ENCODE results near the gene AP3S1.
A peak's percentile ranks its signal among the peaks of the same experiment; 100 is the strongest.

AP3S1 gene

DNA sequence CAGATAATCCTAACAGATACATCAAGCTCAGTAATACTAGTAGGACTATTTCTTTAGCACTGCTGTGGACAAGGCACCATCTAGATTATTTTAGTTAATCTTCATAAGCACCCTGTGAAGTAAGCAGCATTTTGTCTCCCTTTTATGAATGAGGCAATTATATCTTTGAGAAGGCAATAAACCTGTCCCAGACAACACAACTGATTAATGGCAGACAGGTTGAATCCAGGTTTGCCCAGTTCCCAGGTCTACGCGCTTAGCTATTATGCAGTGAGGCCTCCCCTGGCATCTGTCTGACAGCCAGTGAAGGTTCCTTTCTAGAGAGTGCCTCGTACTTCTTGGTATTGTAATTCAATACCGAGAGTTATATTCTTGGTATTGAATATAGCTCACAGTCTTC lies 110.9 kb downstream of the AP3S1 start:
- Mint-ChIP-seq H3K27ac (no peak overlapping the region), H3K27me3 (peaks cover 20% of the 10 kb centered on the region), H3K9me3 (no peaks in the 10 kb centered on the region), H3K4me1 (ENCODE audit: low read depth) (no peaks in the 10 kb centered on the region), H3K36me3 (ENCODE audit: low read depth) (no peaks in the 10 kb centered on the region), H3K4me3 (no peak overlapping the region)
- no peak for DNase-seq

DNA sequence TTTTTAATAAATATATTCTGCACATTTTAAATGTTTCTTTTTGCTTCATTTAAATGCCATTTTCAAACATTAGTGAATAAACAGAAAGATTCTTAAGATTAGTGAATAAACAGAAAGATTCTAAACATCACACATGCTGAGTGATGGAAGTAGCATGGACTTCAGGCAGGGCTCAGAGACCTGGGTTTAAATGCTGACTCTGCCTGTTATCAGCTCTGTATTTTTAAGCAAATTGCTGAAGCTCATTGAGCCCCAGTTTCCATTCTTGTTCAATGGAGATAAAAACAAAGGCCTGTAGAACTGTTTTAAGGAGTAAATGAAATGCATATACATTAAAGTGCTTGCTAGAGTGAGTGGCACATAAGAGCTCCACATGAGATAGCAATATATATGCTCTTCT lies 112.4 kb downstream of the AP3S1 start:
- Mint-ChIP-seq H3K4me3 (no peak overlapping the region), H3K4me1 (ENCODE audit: low read depth) (no peaks in the 10 kb centered on the region), H3K36me3 (ENCODE audit: low read depth) (no peaks in the 10 kb centered on the region), H3K9me3 (no peaks in the 10 kb centered on the region), H3K27me3 (peaks cover 21% of the 10 kb centered on the region), H3K27ac (no peak overlapping the region)
- DNase-seq: no peak

DNA sequence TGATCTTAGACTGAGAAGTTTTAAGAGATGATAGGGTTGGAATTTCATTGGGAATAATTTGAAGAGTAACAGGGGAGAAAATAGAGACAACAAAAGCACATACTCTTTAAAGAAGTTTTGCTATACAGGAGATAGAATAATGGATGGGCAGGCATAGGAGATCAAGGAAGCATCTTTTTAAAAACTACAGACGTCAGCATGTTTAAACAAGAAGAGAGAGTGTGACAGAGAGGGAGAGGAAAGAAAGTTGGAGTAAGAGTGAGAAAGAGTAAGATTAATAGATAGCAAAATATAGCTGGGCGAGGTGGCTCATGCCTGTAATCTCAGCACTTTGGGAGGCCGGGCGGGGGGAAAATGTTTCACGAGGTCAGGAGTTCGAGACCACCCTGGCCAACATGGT lies 115.2 kb downstream of the AP3S1 start:
- H3K9me3 Mint-ChIP-seq: no peaks in the 10 kb centered on the region
- H3K27me3 Mint-ChIP-seq: peaks cover 38% of the 10 kb centered on the region
- no peak for DNase-seq
- H3K4me3 Mint-ChIP-seq: no peak overlapping the region
- H3K27ac Mint-ChIP-seq: no peak overlapping the region
- H3K36me3 Mint-ChIP-seq (ENCODE audit: low read depth): no peaks in the 10 kb centered on the region
- peaks cover 6% of the 10 kb centered on the region for H3K4me1 Mint-ChIP-seq (ENCODE audit: low read depth)

DNA sequence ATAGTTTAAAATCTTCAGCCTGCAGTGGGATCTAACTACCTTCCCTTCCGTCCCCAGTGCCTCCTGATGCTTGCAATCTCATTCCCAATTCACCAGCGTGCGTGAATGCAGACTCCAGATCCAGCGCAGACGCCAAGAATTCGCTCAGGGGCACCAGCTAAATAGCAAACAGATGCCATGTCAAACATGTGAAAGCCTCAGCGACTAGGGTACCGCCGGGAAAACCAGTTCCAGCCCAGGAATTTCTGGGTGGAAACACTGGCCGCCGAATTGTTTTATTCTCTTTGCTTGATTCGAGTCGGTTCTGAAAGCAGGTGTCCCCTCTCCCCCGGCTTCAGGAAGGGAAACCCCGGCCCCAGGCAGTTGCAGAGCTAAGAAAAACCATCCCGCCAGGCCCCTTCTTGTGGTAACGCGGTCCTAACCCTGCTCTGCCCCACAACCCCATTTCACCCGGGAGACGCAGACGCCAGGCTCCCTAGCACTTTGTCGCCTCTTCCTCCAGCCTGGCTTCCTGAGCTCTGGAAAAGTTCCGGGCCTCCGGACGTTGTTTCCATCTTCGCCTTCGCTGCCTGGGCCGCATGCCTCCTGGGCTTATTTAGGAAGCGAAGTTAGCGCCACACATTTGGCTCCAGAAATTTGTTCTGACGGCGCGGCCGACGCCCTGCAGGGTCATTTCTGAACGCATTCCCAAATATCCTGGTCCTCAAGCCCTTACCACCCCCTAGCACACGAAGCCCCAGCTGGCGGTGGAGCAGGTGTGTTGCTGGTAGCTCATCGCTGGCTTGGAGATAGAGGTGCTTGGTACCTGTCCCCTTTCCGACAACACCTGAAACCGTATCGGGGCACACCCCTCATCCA lies 119.9 kb downstream of the AP3S1 start:
- Mint-ChIP-seq H3K4me1 (ENCODE audit: low read depth) (peaks cover 15% of the 10 kb centered on the region), H3K27me3 (peaks cover 67% of the 10 kb centered on the region), H3K9me3 (no peaks in the 10 kb centered on the region), H3K4me3 (no peak overlapping the region), H3K27ac (no peak overlapping the region), H3K36me3 (ENCODE audit: low read depth) (no peaks in the 10 kb centered on the region)
- no peak for DNase-seq

DNA sequence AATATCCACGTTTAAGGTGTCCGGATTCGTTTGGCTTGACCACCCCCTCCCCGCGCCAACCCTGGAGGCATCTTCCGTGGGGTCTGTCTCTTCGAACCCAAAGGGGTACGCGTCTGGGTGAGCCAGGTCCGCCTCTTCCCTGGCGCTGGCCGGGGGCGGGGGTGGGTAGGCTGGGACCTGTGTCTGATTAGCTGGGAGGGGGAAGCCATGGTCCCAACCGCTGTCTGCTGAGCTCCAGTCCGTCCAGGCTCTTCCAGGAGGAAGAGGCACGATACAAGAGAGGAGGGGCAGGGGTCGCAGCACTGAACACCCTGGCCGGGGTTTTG lies 120.5 kb downstream of the AP3S1 start, which contains the start of gene LVRN:
LVRN (plus strand) TSS at position 237 of the 326 bp plus-strand sequence. CDS start 143 bp downstream, outside the sequence.
- Mint-ChIP-seq H3K4me3 (peak within 1 kb of the TSS; percentile 20), H3K9me3 (no peaks in the 10 kb centered on the region), H3K27ac (no peak within 1 kb of the TSS), H3K4me1 (ENCODE audit: low read depth) (peaks cover 15% of the 10 kb centered on the region), H3K27me3 (peaks cover 71% of the 10 kb centered on the region), H3K36me3 (ENCODE audit: low read depth) (no peaks in the 10 kb centered on the region)
- no peak for DNase-seq

DNA sequence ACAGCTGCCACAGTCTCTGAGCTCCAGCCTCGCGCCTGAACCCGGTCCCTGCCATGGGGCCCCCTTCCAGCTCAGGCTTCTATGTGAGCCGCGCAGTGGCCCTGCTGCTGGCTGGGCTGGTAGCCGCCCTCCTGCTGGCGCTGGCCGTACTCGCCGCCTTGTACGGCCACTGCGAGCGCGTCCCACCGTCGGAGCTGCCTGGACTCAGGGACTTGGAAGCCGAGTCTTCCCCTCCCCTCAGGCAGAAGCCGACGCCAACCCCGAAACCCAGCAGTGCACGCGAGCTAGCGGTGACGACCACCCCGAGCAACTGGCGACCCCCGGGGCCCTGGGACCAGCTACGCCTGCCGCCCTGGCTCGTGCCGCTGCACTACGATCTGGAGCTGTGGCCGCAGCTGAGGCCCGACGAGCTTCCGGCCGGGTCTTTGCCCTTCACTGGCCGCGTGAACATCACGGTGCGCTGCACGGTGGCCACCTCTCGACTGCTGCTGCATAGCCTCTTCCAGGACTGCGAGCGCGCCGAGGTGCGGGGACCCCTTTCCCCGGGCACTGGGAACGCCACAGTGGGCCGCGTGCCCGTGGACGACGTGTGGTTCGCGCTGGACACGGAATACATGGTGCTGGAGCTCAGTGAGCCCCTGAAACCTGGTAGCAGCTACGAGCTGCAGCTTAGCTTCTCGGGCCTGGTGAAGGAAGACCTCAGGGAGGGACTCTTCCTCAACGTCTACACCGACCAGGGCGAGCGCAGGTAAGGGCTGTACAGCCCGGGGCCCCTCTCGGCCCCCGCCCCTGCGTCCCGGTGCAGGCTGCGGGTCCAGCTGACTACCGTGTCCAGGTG lies 121.0 kb downstream of the AP3S1 start:
- Mint-ChIP-seq H3K27me3 (peaks cover 72% of the 10 kb centered on the region), H3K4me1 (ENCODE audit: low read depth) (peaks cover 15% of the 10 kb centered on the region), H3K36me3 (ENCODE audit: low read depth) (no peaks in the 10 kb centered on the region), H3K9me3 (no peaks in the 10 kb centered on the region), H3K27ac (no peak overlapping the region), H3K4me3 (peak overlapping the region; percentile 20)
- peak; percentile 30 for DNase-seq

- Mint-ChIP-seq H3K9me3 (no peaks in the 10 kb centered on the region), H3K36me3 (ENCODE audit: low read depth) (no peaks in the 10 kb centered on the region), H3K4me3 (no peak overlapping the region), H3K27ac (no peak overlapping the region), H3K4me1 (ENCODE audit: low read depth) (peaks cover 15% of the 10 kb centered on the region), H3K27me3 (peaks cover 76% of the 10 kb centered on the region)
- DNase-seq: no peak
Observed at GRCh38 chr5:115963566-115963965, 121.8 kb downstream of the AP3S1 start.
